ENCODE measurements around the gene RSF1. TPM values are rescaled to one million over a fixed set of nuclear protein-coding genes. Genes with fewer than 3 reads are reported as not detected.

Gene RSF1
- total and polyA plus RNA-seq, 8 donors: 4.9 to 230 (median 74.4) TPM

DNA sequence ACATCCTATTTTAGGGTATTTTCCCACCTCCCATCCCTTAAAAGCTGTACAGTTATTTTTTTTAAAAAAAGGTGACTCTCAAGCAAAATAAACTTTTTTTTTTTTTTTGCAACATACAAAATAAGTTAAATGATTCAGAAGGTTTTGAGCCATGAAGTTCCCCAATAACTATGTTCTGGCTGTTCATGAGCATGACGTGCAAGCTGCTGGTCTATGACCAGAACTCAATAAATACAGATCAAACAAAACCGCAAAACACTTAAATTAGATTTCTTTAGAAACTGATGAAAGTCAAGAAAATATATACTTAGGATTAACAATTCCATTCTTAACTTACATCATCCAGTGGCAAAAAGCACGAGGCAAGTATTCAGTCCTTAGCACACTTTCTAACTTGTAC, 158.9 kb downstream of the RSF1 start:
- no peak overlapping the region for H3K4me3 ChIP-seq
- no peaks in the 10 kb centered on the region for H3K9me3 ChIP-seq
- TF ChIP-seq, protein P1, sequence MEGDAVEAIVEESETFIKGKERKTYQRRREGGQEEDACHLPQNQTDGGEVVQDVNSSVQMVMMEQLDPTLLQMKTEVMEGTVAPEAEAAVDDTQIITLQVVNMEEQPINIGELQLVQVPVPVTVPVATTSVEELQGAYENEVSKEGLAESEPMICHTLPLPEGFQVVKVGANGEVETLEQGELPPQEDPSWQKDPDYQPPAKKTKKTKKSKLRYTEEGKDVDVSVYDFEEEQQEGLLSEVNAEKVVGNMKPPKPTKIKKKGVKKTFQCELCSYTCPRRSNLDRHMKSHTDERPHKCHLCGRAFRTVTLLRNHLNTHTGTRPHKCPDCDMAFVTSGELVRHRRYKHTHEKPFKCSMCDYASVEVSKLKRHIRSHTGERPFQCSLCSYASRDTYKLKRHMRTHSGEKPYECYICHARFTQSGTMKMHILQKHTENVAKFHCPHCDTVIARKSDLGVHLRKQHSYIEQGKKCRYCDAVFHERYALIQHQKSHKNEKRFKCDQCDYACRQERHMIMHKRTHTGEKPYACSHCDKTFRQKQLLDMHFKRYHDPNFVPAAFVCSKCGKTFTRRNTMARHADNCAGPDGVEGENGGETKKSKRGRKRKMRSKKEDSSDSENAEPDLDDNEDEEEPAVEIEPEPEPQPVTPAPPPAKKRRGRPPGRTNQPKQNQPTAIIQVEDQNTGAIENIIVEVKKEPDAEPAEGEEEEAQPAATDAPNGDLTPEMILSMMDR (IDR thresholded peaks at IDR 0.05): no peak
- TF ChIP-seq POLR2A (IDR thresholded peaks at IDR 0.05) (no peak), EP300 (IDR thresholded peaks at IDR 0.05) (no peak), POLR2AphosphoS5 (IDR thresholded peaks at IDR 0.05) (no peak)
- no peak overlapping the region for H3K27ac ChIP-seq
- DNase-seq: no peak
- intact Hi-C loops (cut with DNase I; ENCODE audit: low total_unique reads): no loop called here
- 91 to 96% (median 93%) methylated on average over 3 of the region's 3 CpGs for WGBS, 5 donors
- H3K36me3 ChIP-seq: peaks cover 2 to 31% (median 26%) of the 10 kb centered on the region in 4 donors
- H3K4me1 ChIP-seq: no peaks in the 10 kb centered on the region
- no peaks in the 10 kb centered on the region for H3K27me3 ChIP-seq

DNA sequence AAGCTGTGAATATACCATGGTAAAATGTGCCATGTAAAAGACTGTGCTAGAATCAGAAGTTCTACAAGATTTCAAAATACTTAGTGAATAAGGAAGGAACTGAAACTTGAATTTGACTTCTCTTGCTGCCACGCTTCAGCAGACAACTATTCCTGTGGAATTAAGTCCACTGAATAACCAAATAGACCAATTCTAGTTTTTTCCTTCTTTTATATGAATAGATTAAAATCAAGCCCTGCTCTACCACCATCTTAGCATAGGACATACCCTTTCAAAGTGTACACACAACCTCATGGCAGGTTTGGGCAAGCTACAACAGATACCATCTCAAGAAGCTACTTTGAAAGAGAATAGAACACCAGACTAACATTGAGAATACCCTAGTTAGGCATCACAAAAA, 159.6 kb downstream of the RSF1 start:
- Histone ChIP-seq H3K4me1 (no peaks in the 10 kb centered on the region), H3K27ac (no peak overlapping the region), H3K4me3 (no peak overlapping the region), H3K9me3 (no peaks in the 10 kb centered on the region), H3K27me3 (no peaks in the 10 kb centered on the region), H3K36me3 (peaks cover 0 to 24% (median 20%) of the 10 kb centered on the region in 4 donors)
- 76 to 97% (median 89%) methylated on average over 1 of the region's 1 CpG for WGBS, 5 donors
- no peak for DNase-seq
- intact Hi-C loops (cut with DNase I; ENCODE audit: low total_unique reads): no loop called here
- TF ChIP-seq POLR2AphosphoS5 (IDR thresholded peaks at IDR 0.05) (no peak), POLR2A (IDR thresholded peaks at IDR 0.05) (no peak), EP300 (IDR thresholded peaks at IDR 0.05) (no peak)
- TF ChIP-seq, protein P1 (IDR thresholded peaks at IDR 0.05): no peak

DNA sequence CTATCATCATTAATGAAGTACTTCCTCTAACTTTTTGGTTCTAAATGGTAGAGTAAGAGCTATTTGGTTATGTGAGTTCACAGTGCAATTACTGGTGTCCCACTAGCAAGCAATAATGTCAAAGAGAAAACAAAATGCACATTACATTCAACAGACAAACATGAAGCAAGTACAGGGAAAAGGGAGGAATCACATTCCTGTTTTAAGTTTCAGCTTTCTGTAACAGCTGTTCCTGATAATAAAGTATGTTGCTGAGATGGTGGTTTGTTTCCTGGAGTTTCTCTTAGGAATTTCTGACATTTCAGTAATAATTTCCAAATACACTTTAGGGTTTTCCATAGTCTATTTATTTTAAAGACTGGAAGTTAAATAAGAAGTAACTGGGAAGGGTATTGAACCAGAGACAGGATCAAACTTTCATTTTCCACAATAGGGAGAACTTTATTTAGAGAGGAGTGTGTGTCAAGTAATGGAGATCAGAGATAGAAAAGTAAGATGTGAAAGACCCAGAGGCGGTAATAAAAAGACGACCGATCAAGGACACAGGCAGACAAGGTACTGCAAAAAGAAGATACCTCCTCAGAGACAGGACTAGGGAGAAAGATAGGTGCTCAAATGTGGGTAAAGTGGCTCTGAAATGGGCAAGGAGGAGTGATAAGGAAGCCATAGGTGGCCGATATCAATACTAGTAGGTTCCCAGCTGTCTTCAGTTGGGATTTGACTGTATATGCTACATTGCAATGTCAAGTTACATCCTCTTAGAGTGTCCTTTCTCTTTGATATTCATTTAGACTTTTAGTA, 162.1 kb downstream of the RSF1 start:
- Histone ChIP-seq H3K9me3 (no peaks in the 10 kb centered on the region), H3K36me3 (no peaks in the 10 kb centered on the region), H3K27me3 (no peaks in the 10 kb centered on the region), H3K27ac (no peak overlapping the region), H3K4me3 (no peak overlapping the region), H3K4me1 (no peaks in the 10 kb centered on the region)
- 76 to 90% (median 87%) methylated on average over 4 of the region's 4 CpGs for WGBS, 5 donors
- DNase-seq: no peak
- no peak for TF ChIP-seq EP300 (IDR thresholded peaks at IDR 0.05)
- intact Hi-C loops (cut with DNase I; ENCODE audit: low total_unique reads): no loop called here

DNA sequence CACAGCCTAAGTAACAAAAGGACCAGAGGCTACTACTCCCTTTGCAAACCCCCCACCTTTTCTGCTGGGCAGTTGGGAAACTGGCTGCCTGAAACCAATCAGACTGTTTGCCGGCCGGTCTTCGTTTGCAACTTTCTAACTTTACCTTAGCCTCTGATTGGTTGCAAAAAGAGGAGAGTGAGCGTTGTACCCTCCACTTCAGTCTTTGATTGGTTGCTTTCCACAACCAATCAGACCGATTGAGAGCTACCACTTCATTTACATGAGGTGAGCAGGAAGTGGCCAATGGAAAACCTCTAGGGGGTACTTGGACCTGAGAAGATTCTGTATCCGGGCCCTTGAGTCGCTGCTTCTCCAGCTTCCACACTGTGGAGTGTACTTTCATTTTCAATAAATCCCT, 164.2 kb downstream of the RSF1 start:
- H3K9me3 ChIP-seq: no peaks in the 10 kb centered on the region
- no peak for DNase-seq
- no peaks in the 10 kb centered on the region for H3K4me1 ChIP-seq
- H3K27me3 ChIP-seq: no peaks in the 10 kb centered on the region
- H3K4me3 ChIP-seq: no peak overlapping the region
- no peak for TF ChIP-seq EP300 (IDR thresholded peaks at IDR 0.05)
- TF ChIP-seq POLR2AphosphoS5 (IDR thresholded peaks at IDR 0.05): no peak
- TF ChIP-seq, protein P1 (IDR thresholded peaks at IDR 0.05): no peak
- no peak for TF ChIP-seq POLR2A (IDR thresholded peaks at IDR 0.05)
- H3K36me3 ChIP-seq: no peaks in the 10 kb centered on the region
- WGBS, 5 donors: 83 to 92% (median 86%) methylated on average over 7 of the region's 7 CpGs
- no peak overlapping the region for H3K27ac ChIP-seq
- intact Hi-C loops (cut with DNase I; ENCODE audit: low total_unique reads): no loop called here

DNA sequence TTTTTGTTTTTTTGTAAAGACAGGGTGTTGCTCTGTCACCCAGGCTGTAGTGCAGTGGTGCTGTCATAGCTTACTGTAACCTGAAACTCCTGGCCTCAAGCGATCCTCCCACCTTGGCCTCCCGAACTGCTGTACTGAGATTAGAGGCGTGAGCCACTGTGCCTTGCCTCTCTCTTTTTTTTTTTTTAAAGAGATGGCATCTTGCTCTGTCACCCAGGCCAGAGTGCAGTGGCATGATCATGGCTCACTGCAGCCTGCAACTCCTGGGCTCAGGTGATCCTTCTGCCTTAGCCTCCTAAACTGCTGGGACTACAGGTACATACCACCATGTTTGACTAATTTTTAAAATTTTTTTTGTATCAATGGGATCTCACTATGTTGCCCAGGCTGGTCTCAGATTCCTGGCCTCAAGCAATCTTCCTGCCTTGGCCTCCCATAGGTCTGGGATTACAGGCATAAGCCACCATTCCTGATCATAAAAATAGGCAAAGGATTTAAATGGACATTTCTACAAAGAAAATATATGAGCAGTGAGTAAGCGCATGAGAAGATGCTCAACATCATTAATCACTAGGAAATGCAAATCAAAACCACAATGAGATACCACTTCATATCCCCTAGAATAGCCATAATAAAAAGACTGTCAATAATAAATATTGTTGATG, 165.6 kb downstream of the RSF1 start:
- Histone ChIP-seq H3K27ac (no peak overlapping the region), H3K4me3 (no peak overlapping the region), H3K27me3 (no peaks in the 10 kb centered on the region), H3K36me3 (no peaks in the 10 kb centered on the region), H3K9me3 (no peaks in the 10 kb centered on the region), H3K4me1 (no peaks in the 10 kb centered on the region)
- intact Hi-C loops (cut with DNase I; ENCODE audit: low total_unique reads): no loop called here
- TF ChIP-seq POLR2AphosphoS5 (IDR thresholded peaks at IDR 0.05) (no peak), EP300 (IDR thresholded peaks at IDR 0.05) (no peak), POLR2A (IDR thresholded peaks at IDR 0.05) (no peak)
- TF ChIP-seq, protein P1 (IDR thresholded peaks at IDR 0.05): no peak
- DNase-seq: no peak
- WGBS, 5 donors: 77 to 89% (median 88%) methylated on average over 4 of the region's 4 CpGs

Measured in stomach (tissue), 9 donors.